Pancreas (tissue), 10 donors: ENCODE data around the gene CDKAL1. TPM values are rescaled to one million over a fixed set of nuclear protein-coding genes. Genes with fewer than 3 reads are reported as not detected.

ENCODE experiments used
- ATAC-seq, 4 donors: fragments of 200-7000 bp; cut with Tn5 transposase; one replicate each; pipeline versions ENCODE4 v1.8.0 to v1.9.1; 2020; ENCODE audit warnings: mild to moderate bottlenecking in 4 of 4, moderate library complexity in 4 of 4
- DNase-seq, 6 donors: peaks; one replicate each; pipeline ENCODE4 v3.0.0-alpha.2; 2020
- FAIRE-seq: peaks from 2 replicates; lab custom pipeline; 2012; peaks lifted over from hg19 to GRCh38; lab: Jason Lieb, UNC
- H3K27ac ChIP-seq, 4 donors: fragments of 200-600 bp; sonication (generic); 1 replicate in 3 of 4; 2 replicates in 1 of 4; pipeline versions ENCODE4 v1.5.0 to v1.8.0; 2020
- H3K27me3 ChIP-seq, 4 donors: fragments of 200-600 bp; one replicate each; pipeline ENCODE4 v1.8.0; 2021
- H3K36me3 ChIP-seq, 3 donors: fragments of 200-600 bp; sonication (generic) in 1 of 3; one replicate each; pipeline versions ENCODE4 v1.5.0 to v1.8.0; 2020 to 2021
- H3K4me1 ChIP-seq, 3 donors: fragments of 200-600 bp; one replicate each; pipeline ENCODE4 v1.8.0; 2021
- H3K4me3 ChIP-seq, 4 donors: fragments of 200-600 bp; sonication (generic) in 2 of 4; one replicate each; pipeline versions ENCODE4 v1.5.0 to v1.8.0; 2020 to 2021
- H3K9me3 ChIP-seq, 4 donors: fragments of 200-600 bp; one replicate each; pipeline ENCODE4 v1.8.0; 2021
- WGBS, 2 donors: extraction: QIAGEN DNeasy Blood & Tissue Kit; methylation state at CpG; one replicate each; pipeline ENCODE4 v1.1.7; 2013; 5-methylcytosine and 5-hydroxymethylcytosine counted together
- intact Hi-C, 3 donors: fragments of 100-400 bp; cut with DNase I; formaldehyde crosslinking; loops; one replicate each; pipeline versions ENCODE4 v1.11.1 to v1.14.2; 2022
- polyA plus RNA-seq, 2 donors: library from polyadenylated mRNA; stranded (reverse); fragments of 200-250 nt; gene quantifications; one replicate each; pipeline ENCODE4 v1.2.3, GENCODE V29; 2013
- total RNA-seq, 6 donors: library from RNA; stranded (reverse); fragmentation: NEBNext Ultra II Directional in 4 of 6; extraction: Animal tissue kit (Norgen Biotek cat#: 25700) in 4 of 6; gene quantifications; one replicate each; pipeline versions ENCODE4 v1.2.1 to v1.2.4, GENCODE V29; 2021 to 2023
- TF ChIP-seq, protein P1 (sequence below), 4 donors: fragments of 200-600 bp; sonication (generic) in 3 of 4; IDR thresholded peaks; one replicate each; pipeline versions ENCODE4 v1.5.0 to v1.8.0; 2021; ENCODE audit warnings: antibody characterized with exemption in 4 of 4
- donor health status: healthy with polysubstance abuse.
- donor health status: DM: no; HTN: no; CAD: no; lungs with moderate emphysema.
- donor health status: DM: no; HTN: no; CAD: no.
- donor health status: control.
- donor health status: control.
- donor health status: Bipolar disorder and iron deficiency.
- donor health status: DM: yes; HTN: yes; CAD: no.
- donor health status: DM: no; HTN: no; CAD: no.
- donor health status: DM: no; HTN: no; CAD: no.
- donor health status: DM: yes; HTN: yes; CAD: no.

CDKAL1 gene
- total and polyA plus RNA-seq, 8 donors, result 3.3 to 11.7 (median 8.2) TPM

DNA sequence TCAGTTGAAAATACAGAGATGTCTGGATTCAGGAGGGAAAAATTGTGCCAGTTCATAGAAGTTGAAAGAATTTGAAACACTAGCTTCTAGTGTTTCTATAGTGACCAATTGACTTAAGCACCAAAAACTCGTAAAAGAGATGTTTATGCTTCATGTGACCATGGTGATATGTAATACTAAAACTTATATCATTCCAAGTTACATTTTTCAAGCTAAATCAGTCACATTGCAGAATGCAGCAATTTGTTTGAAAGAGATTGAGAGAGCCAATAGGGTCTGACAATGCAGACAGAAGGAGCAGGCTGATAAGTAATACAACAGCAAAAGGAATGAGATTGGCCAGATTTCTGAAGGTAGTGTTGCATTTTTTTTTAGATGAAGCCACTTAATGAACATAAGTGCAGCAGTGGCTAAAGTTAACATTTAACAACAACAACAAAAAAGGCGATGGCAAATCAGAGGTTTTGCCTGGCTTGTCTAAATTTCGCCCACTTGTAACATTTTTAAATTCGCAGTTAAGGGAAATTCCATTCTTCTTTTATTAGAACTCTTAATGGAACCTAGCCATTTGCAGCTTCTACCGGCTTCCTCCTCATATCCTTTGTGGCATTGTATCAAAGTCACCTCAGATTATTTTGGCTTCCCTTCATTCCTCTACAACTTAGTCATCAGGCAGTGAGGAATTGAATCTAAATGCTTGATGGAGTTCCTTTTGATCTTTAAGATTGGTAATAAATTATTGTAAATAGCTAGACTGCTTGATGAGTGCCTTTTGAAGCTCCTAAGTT, 575.3 kb downstream of the CDKAL1 start:
- no peak for FAIRE-seq
- H3K27me3 ChIP-seq, result no peaks in the 10 kb centered on the region
- WGBS, 2 donors, result 77 to 79% methylated on average over 5 of the region's 5 CpGs
- H3K4me3 ChIP-seq, result no peak overlapping the region
- H3K36me3 ChIP-seq, result no peaks in the 10 kb centered on the region
- TF ChIP-seq, protein P1, sequence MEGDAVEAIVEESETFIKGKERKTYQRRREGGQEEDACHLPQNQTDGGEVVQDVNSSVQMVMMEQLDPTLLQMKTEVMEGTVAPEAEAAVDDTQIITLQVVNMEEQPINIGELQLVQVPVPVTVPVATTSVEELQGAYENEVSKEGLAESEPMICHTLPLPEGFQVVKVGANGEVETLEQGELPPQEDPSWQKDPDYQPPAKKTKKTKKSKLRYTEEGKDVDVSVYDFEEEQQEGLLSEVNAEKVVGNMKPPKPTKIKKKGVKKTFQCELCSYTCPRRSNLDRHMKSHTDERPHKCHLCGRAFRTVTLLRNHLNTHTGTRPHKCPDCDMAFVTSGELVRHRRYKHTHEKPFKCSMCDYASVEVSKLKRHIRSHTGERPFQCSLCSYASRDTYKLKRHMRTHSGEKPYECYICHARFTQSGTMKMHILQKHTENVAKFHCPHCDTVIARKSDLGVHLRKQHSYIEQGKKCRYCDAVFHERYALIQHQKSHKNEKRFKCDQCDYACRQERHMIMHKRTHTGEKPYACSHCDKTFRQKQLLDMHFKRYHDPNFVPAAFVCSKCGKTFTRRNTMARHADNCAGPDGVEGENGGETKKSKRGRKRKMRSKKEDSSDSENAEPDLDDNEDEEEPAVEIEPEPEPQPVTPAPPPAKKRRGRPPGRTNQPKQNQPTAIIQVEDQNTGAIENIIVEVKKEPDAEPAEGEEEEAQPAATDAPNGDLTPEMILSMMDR (IDR thresholded peaks at IDR 0.05), result no peak
- ATAC-seq, result peak in 1 of 4 donors; percentile 57
- no peaks in the 10 kb centered on the region for H3K9me3 ChIP-seq
- intact Hi-C loops, result no loop called here
- peaks cover 0 to under 1% (median 0%) of the 10 kb centered on the region in 3 donors for H3K4me1 ChIP-seq
- no peak for DNase-seq
- H3K27ac ChIP-seq, result no peak overlapping the region

DNA sequence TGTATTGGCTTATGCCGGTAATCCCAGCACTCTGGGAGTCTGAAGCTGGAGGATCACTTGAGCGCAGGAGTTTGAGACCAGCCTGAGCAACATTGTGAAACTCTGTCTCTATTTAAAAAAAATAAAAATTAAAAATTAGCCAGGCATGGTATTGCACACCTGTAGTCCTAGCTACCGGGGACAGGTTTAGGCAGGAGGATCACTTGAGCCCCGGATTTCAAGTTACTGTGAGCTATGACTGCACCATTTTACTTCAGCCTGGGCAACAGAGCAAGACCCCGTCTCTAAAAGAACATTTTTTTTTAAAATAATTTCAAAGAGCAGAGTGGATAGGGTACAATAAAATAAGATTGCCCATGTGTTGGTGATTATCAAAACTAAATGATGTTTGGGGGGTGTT, 576.4 kb downstream of the CDKAL1 start:
- no peaks in the 10 kb centered on the region for H3K9me3 ChIP-seq
- H3K27me3 ChIP-seq, result no peaks in the 10 kb centered on the region
- 97% methylated on average over 5 of the region's 5 CpGs for WGBS, 2 donors
- H3K4me1 ChIP-seq, result peaks cover 0 to 8% (median 3%) of the 10 kb centered on the region in 3 donors
- TF ChIP-seq, protein P1 (IDR thresholded peaks at IDR 0.05), result no peak
- no peak overlapping the region for H3K27ac ChIP-seq
- H3K36me3 ChIP-seq, result no peaks in the 10 kb centered on the region
- no peak overlapping the region for H3K4me3 ChIP-seq
- DNase-seq (no peak), FAIRE-seq (no peak), ATAC-seq (no peak)
- intact Hi-C loops, result no loop called here

DNA sequence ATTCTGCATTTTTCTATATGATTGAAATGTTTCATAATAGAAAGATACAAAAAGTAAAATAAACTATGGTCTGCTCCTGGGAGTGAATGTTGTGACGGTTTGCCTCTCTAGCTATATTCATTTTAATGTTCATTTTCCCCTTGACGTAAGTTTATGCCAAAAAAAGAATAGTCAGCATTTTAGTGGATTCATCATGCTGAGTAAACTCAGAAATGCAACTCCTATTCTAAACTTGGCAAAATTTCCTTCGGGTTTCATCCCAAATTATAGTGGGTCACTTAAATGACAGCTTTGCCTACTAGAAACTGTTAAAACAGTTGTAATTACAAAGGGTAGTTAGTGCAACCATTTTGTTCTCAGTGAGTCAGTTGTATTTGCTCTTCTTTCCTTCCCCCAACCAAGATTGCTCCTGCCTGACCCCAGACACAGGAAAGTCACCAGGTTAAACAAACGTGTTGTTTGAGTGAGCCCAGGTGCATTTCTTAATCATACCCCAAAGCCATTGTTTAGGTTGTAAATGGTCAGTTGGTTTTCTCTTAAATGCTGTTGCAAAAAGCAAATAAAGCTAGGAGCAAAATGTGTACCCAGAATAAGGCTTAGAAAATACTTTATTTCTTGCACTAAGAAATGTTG, 577.0 kb downstream of the CDKAL1 start:
- ATAC-seq (peak in 3 of 4 donors; percentile 50 to 74 (median 53)), DNase-seq (peak in 1 of 6 donors; percentile 23), FAIRE-seq (no peak)
- Histone ChIP-seq H3K4me1 (peaks cover 0 to 8% (median 3%) of the 10 kb centered on the region in 3 donors), H3K27me3 (no peaks in the 10 kb centered on the region), H3K9me3 (no peaks in the 10 kb centered on the region), H3K36me3 (no peaks in the 10 kb centered on the region), H3K27ac (no peak overlapping the region), H3K4me3 (no peak overlapping the region)
- intact Hi-C loops, result no loop called here
- WGBS, 2 donors, result 63 to 70% methylated on average over 4 of the region's 4 CpGs
- TF ChIP-seq, protein P1 (IDR thresholded peaks at IDR 0.05), result no peak

DNA sequence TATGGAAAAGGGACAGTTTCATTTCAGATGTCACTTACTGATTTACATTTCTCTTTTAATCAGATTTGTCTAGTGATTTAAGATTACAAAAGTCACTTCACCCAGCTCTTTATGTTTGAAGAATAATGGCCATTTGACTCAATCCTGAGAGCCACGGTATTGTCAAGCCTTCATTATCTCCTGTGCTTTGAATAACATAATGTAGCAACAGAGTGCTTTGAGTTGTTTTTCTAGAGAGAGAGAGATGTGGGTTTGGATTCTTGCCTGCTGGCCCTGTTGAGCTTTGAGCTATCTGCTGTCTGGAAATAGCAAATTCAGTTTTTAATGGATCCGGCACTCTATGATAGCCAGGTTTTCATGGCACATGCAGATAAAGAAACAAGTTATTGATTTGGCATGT, 580.9 kb downstream of the CDKAL1 start:
- WGBS, 2 donors, result 7 to 10% methylated on average over 2 of the region's 2 CpGs
- intact Hi-C loops, result no loop called here
- FAIRE-seq, result no peak

More for the DNA sequence above, 580.9 kb downstream of the CDKAL1 start:
- Histone ChIP-seq H3K27ac (no peak overlapping the region), H3K9me3 (no peaks in the 10 kb centered on the region), H3K4me3 (no peak overlapping the region), H3K36me3 (no peaks in the 10 kb centered on the region), H3K4me1 (peaks cover 0 to 8% (median 3%) of the 10 kb centered on the region in 3 donors), H3K27me3 (no peaks in the 10 kb centered on the region)
- ATAC-seq (peak in 3 of 4 donors; percentile 49 to 69 (median 56)), DNase-seq (no peak)
- TF ChIP-seq, protein P1 (IDR thresholded peaks at IDR 0.05), result no peak
